BLaER1 treated with 17β-estradiol and CSF1 and Interleukin-3, amounts not matched to agents 10 nM and 100 nM (cell line): ENCODE data around the gene BHMT2.

Source experiments
- H3K27ac ChIP-seq, 11 experiments: shearing (Covaris generic); formaldehyde crosslinking; 2 replicates each; pipeline ENCODE4 v1.8.1; 2022
- H3K27me3 ChIP-seq, 11 experiments: shearing (Covaris generic); formaldehyde crosslinking; 2 replicates each; pipeline ENCODE4 v1.8.1; 2022
- H3K36me3 ChIP-seq, 11 experiments: shearing (Covaris generic); formaldehyde crosslinking; 2 replicates each; pipeline ENCODE4 v1.8.1; 2022
- H3K4me1 ChIP-seq, 10 experiments: shearing (Covaris generic); formaldehyde crosslinking; 2 replicates each; pipeline ENCODE4 v1.8.1; 2022
- H3K4me2 ChIP-seq, 11 experiments: shearing (Covaris generic); formaldehyde crosslinking; 2 replicates each; pipeline ENCODE4 v1.8.1; 2022
- H3K4me3 ChIP-seq, 10 experiments: shearing (Covaris generic); formaldehyde crosslinking; 2 replicates each; pipeline ENCODE4 v1.8.1; 2022
- H3K9ac ChIP-seq, 11 experiments: shearing (Covaris generic); formaldehyde crosslinking; 2 replicates each; pipeline ENCODE4 v1.8.1; 2022
- H3K9me3 ChIP-seq, 11 experiments: shearing (Covaris generic); formaldehyde crosslinking; replicated peaks in 1 of 11; 2 replicates each; pipeline ENCODE4 v1.8.1; 2022
- H4K20me1 ChIP-seq, 11 experiments: shearing (Covaris generic); formaldehyde crosslinking; 2 replicates each; pipeline ENCODE4 v1.8.1; 2022
- Cebpa-rat ChIP-seq, 11 experiments: shearing (Covaris generic); IDR thresholded peaks; 2 replicates each; pipeline ENCODE4 v1.8.1; 2022

BHMT2 gene

DNA sequence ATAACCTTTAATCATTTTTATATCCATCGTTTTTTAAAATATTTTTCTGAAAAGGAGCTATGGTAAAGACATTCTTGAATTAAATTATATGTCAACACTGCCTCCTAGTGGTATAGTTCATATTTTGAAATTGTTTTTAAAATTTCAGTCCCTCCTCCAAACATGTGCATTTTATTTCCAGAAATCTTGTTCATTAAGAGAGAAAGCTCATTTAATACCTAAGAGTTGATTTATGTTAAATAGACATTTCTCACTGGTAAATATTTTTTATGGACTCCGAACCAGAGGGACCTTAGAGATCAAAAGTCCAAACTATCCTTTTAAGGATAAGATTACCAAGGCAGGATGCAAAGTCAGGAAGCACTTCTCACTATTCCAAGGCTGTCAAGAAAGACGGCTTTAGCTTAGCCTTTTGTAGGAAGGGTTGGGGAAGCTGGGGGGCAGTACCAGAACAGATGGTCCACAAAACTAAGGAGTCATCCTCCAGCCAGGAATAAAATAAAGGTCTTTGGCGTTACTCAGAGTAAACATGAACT is 63.6 kb downstream of the BHMT2 start:
- H3K9ac ChIP-seq, result 0 out of 22 replicates have a peak overlapping the region, but pooled peaks of 2 of the 11 experiments have one; percentile 4
- no peaks in the 10 kb centered on the region for H3K36me3 ChIP-seq
- TF ChIP-seq Cebpa-rat (IDR thresholded peaks at IDR 0.05), result no peak
- no peaks in the 10 kb centered on the region for H3K9me3 ChIP-seq
- H3K27ac ChIP-seq, result no peak overlapping the region
- no peak overlapping the region for H3K4me3 ChIP-seq
- peak overlapping the region in 10 of 11 experiments; percentile 10 to 83 (median 50); a peak in 16 of 22 replicates for H3K4me2 ChIP-seq
- no peaks in the 10 kb centered on the region for H3K27me3 ChIP-seq
- H3K4me1 ChIP-seq, result peaks cover 0 to 12% (median 11%) of the 10 kb centered on the region in 10 experiments; a peak in 15 of 20 replicates
- no peaks in the 10 kb centered on the region for H4K20me1 ChIP-seq

- Histone ChIP-seq H3K9me3 (no peaks in the 10 kb centered on the region), H3K27ac (peak overlapping the region in 1 of 11 experiments; percentile 33; a peak in 2 of 22 replicates), H3K4me2 (peak overlapping the region; percentile 10 to 83 (median 47); a peak in 18 of 22 replicates), H3K9ac (0 out of 22 replicates have a peak overlapping the region, but pooled peaks of 2 of the 11 experiments have one; percentile 4), H4K20me1 (no peaks in the 10 kb centered on the region), H3K4me1 (peaks cover 0 to 12% (median 11%) of the 10 kb centered on the region in 10 experiments; a peak in 15 of 20 replicates), H3K36me3 (no peaks in the 10 kb centered on the region), H3K27me3 (no peaks in the 10 kb centered on the region), H3K4me3 (no peak overlapping the region; a peak in 1 of 20 replicates)
- no peak for TF ChIP-seq Cebpa-rat (IDR thresholded peaks at IDR 0.05)
Measured at GRCh38 chr5:79133657-79134451, 64.3 kb downstream of the BHMT2 start.

DNA sequence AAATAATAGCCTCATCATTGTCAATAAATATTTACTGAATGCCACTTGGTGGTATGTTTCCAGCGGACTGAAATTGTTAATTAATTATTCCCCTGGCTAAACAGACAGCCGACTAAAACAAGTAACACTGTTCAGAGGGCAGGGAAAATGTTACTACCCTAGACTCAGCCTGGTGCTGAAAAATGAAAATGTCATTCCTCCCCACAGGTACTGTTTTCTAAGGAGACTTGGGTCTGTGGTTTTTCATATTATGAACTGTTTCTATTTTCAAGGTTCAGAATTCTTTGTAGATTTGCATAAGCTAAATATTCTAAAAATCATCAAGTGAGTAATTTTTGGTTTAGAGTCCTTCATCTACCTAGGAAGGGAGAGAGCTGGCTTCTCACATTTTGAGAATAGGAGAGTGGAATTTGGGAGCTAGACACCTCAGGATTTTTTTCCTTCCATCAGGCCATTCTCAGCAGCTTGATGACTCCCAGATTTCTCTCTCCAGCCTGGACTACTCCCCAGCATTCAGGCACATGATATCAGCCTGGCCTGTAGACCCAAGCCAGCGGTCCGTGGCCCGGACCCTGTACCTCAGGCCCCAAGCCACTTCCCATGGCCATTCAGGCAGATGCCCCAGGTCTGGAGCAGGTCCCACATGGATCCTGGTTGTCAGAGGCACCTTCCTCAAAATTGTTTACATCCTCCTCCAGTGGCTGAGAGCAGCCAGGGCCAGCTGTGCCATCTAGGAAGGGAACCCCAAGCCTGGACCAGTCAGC is 66.4 kb downstream of the BHMT2 start:
- Histone ChIP-seq H3K4me1 (peaks cover 0 to 12% (median 11%) of the 10 kb centered on the region in 10 experiments; a peak in 15 of 20 replicates), H3K36me3 (no peaks in the 10 kb centered on the region), H3K4me2 (no peak overlapping the region), H3K9me3 (peaks cover 0 to 8% (median 5%) of the 10 kb centered on the region in 11 experiments; a peak in 7 of 22 replicates), H3K27me3 (no peaks in the 10 kb centered on the region), H3K27ac (no peak overlapping the region), H3K9ac (no peak overlapping the region), H3K4me3 (no peak overlapping the region), H4K20me1 (no peaks in the 10 kb centered on the region)
- no peak for TF ChIP-seq Cebpa-rat (IDR thresholded peaks at IDR 0.05)

- H4K20me1 ChIP-seq, result no peaks in the 10 kb centered on the region
- peaks cover 0 to 11% (median 5%) of the 10 kb centered on the region in 11 experiments; a peak in 7 of 22 replicates for H3K9me3 ChIP-seq
- no peak for TF ChIP-seq Cebpa-rat (IDR thresholded peaks at IDR 0.05)
- no peak overlapping the region for H3K27ac ChIP-seq
- H3K4me1 ChIP-seq, result peaks cover 0 to 12% (median 11%) of the 10 kb centered on the region in 10 experiments; a peak in 15 of 20 replicates
- H3K27me3 ChIP-seq, result no peaks in the 10 kb centered on the region
- no peak overlapping the region for H3K9ac ChIP-seq
- H3K4me3 ChIP-seq, result no peak overlapping the region
- H3K36me3 ChIP-seq, result no peaks in the 10 kb centered on the region
- no peak overlapping the region for H3K4me2 ChIP-seq
Measured at GRCh38 chr5:79136618-79137017, 67.1 kb downstream of the BHMT2 start.
